Neural cell (in vitro differentiated cells): ENCODE results near the gene NELL1. TPM values are rescaled to one million over a fixed set of nuclear protein-coding genes. Genes with fewer than 3 reads are reported as not detected.

Experiments used
- H2AFZ ChIP-seq: fragments of 200-600, 300-800 bp; sonication (generic), shearing (Covaris generic); 2 replicates; pipeline ENCODE4 v1.6.0; 2014; ENCODE audit warnings: low read depth, mild to moderate bottlenecking, antibody characterized with exemption, low read length, moderate library complexity
- H3F3A ChIP-seq: fragments of 200-600 bp; shearing (Covaris generic); 2 replicates; pipeline ENCODE4 v1.6.1; 2016; ENCODE audit warnings: mild to moderate bottlenecking, moderate library complexity, mixed read lengths, antibody characterized with exemption, low read length; ENCODE audit not compliant: insufficient read depth, poor library complexity, severe bottlenecking
- H3K27ac ChIP-seq: fragments of 200-600, 300-800 bp; sonication (generic), shearing (Covaris generic); 2 replicates; pipeline ENCODE4 v1.5.1; 2014; ENCODE audit warnings: mild to moderate bottlenecking, low read length, moderate library complexity
- H3K27me3 ChIP-seq: fragments of 300-800, 200-600 bp; sonication (generic), shearing (Covaris generic); 2 replicates; pipeline ENCODE4 v1.6.0; 2014; ENCODE audit warnings: mild to moderate bottlenecking, low read depth, low read length, moderate library complexity; ENCODE audit not compliant: insufficient read depth
- H3K36me3 ChIP-seq: fragments of 300-800, 200-600 bp; sonication (generic), shearing (Covaris generic); 2 replicates; pipeline ENCODE4 v1.5.1; 2014; ENCODE audit warnings: mild to moderate bottlenecking, antibody characterized with exemption, low read length, moderate library complexity; ENCODE audit not compliant: insufficient read depth
- H3K4me2 ChIP-seq: fragments of 300-800, 200-600 bp; sonication (generic), shearing (Covaris generic); 2 replicates; pipeline ENCODE4 v1.6.0; 2014; ENCODE audit warnings: mild to moderate bottlenecking, low read length
- H3K4me3 ChIP-seq: fragments of 300-800, 200-600 bp; sonication (generic), shearing (Covaris generic); 2 replicates; pipeline ENCODE4 v1.5.1; 2014; ENCODE audit warnings: mild to moderate bottlenecking, low read length, moderate library complexity
- H3K79me2 ChIP-seq: fragments of 200-600 bp; shearing (Covaris generic); replicated peaks from 2 replicates; pipeline ENCODE4 v1.6.0; 2014; ENCODE audit warnings: mild to moderate bottlenecking, low read length, moderate library complexity; ENCODE audit not compliant: insufficient read depth
- H3K9ac ChIP-seq: fragments of 300-800, 200-600 bp; sonication (generic), shearing (Covaris generic); 2 replicates; pipeline ENCODE4 v1.6.1; 2016; ENCODE audit warnings: mild to moderate bottlenecking, low read length, mixed read lengths
- H3K9me2 ChIP-seq: fragments of 200-600 bp; shearing (Covaris generic); 2 replicates; pipeline ENCODE4 v1.6.1; 2016; ENCODE audit warnings: mild to moderate bottlenecking, low read length, mixed read lengths; ENCODE audit not compliant: insufficient read depth
- H3K9me3 ChIP-seq: fragments of 200-600, 300-800 bp; sonication (generic), shearing (Covaris generic); 2 replicates; pipeline ENCODE4 v1.6.1; 2016; ENCODE audit warnings: mild to moderate bottlenecking, mixed run types, low read length, moderate library complexity, mixed read lengths
- H4K20me1 ChIP-seq: fragments of 200-600 bp; shearing (Covaris generic); 2 replicates; pipeline ENCODE4 v1.6.1; 2016; ENCODE audit warnings: mild to moderate bottlenecking, mixed run types; ENCODE audit not compliant: insufficient read depth
- CTCF ChIP-seq: fragments of 450-650 bp; IDR thresholded peaks from 2 replicates; pipeline ENCODE4 v1.5.1; 2014; ENCODE audit warnings: antibody characterized with exemption, mild to moderate bottlenecking, moderate library complexity; ENCODE audit not compliant: poor library complexity, severe bottlenecking
- EP300 ChIP-seq: fragments of 450-650 bp; conservative IDR thresholded peaks from 2 replicates; pipeline ENCODE4 v1.6.1; 2014; ENCODE audit warnings: antibody characterized with exemption, mild to moderate bottlenecking, moderate library complexity; ENCODE audit not compliant: poor library complexity, severe bottlenecking
- EZH2 ChIP-seq: fragments of 200-600, 300-800 bp; shearing (Covaris generic), sonication (generic); IDR thresholded peaks from 2 replicates; pipeline ENCODE4 v1.6.1; 2014; ENCODE audit warnings: antibody characterized with exemption, low read length, borderline replicate concordance, mild to moderate bottlenecking; ENCODE audit not compliant: insufficient read depth, poor library complexity, severe bottlenecking
- MXI1 ChIP-seq: fragments of 450-650 bp; conservative IDR thresholded peaks from 2 replicates; pipeline ENCODE4 v1.6.1; 2014; ENCODE audit warnings: antibody characterized with exemption, mild to moderate bottlenecking; ENCODE audit not compliant: poor library complexity, severe bottlenecking
- POLR2AphosphoS5 ChIP-seq: IDR thresholded peaks from 2 replicates; pipeline ENCODE4 v1.6.1; 2012
- RAD21 ChIP-seq: fragments of 450-650 bp; conservative IDR thresholded peaks from 2 replicates; pipeline ENCODE4 v1.6.1; 2014; ENCODE audit warnings: antibody characterized with exemption, mild to moderate bottlenecking, moderate library complexity
- REST ChIP-seq: IDR thresholded peaks from 2 replicates; pipeline ENCODE4 v1.6.1; 2012; ENCODE audit warnings: borderline replicate concordance
- SMC3 ChIP-seq: fragments of 450-650 bp; conservative IDR thresholded peaks from 2 replicates; pipeline ENCODE4 v1.6.1; 2014; ENCODE audit warnings: antibody characterized with exemption, mild to moderate bottlenecking, moderate library complexity; ENCODE audit not compliant: poor library complexity
- TAF1 ChIP-seq: IDR thresholded peaks from 2 replicates; pipeline ENCODE4 v1.6.1; 2012; ENCODE audit warnings: low read depth
- polyA plus RNA-seq: library from polyadenylated mRNA; depleted of rRNA; stranded (reverse); fragments of >200 nt; gene quantifications from 2 replicates; pipeline ENCODE4 v1.2.3, GENCODE V29; 2014

The NELL1 gene
- polyA plus RNA-seq, 1 donor from 2014 or later, result 70.4 TPM

DNA sequence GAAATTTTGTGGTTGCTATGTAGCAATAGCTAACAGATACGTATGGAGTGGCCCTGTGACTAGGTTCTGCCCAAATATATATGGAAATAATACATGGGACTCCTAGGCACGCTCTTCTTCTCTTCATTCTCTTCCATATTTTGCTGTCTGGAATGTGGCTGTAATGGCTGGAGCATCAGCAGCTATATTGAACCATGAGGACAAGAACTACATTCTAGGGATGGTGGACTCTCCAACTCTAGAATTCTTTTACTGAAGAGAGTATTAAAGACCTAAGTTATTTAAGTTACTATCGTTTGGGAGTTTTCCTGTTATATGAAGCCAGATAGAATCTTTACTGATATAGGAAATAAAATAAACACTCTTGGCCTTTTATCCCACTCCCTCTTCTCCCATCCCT is 7.5 kb upstream of the NELL1 start:
- H3K27ac ChIP-seq, result no peak overlapping the region
- no peaks in the 10 kb centered on the region for H3K9me2 ChIP-seq
- peaks cover 5% of the 10 kb centered on the region for H3K9me3 ChIP-seq
- no peaks in the 10 kb centered on the region for H4K20me1 ChIP-seq
- no peak overlapping the region for H3K9ac ChIP-seq
- H3F3A ChIP-seq, result no peaks in the 10 kb centered on the region
- no peak overlapping the region for H3K4me3 ChIP-seq
- TF ChIP-seq MXI1 (no peak), CTCF (no peak), POLR2AphosphoS5 (no peak), TAF1 (no peak), RAD21 (no peak), REST (no peak), EP300 (no peak), EZH2 (no peak), SMC3 (no peak)
- H2AFZ ChIP-seq, result no peak overlapping the region
- H3K36me3 ChIP-seq, result no peaks in the 10 kb centered on the region
- H3K79me2 ChIP-seq, result no peaks in the 10 kb centered on the region
- H3K27me3 ChIP-seq, result peaks cover 2% of the 10 kb centered on the region
- no peak overlapping the region for H3K4me2 ChIP-seq

GRCh38 chr11:20668131-20668809 is 1.1 kb upstream of the NELL1 start:
- peak overlapping the region; percentile 72 for H3K9ac ChIP-seq
- H4K20me1 ChIP-seq, result no peaks in the 10 kb centered on the region
- no peaks in the 10 kb centered on the region for H3K9me3 ChIP-seq
- H3K4me2 ChIP-seq, result peak overlapping the region; percentile 83
- H3K36me3 ChIP-seq, result no peaks in the 10 kb centered on the region
- no peak overlapping the region for H2AFZ ChIP-seq
- peak overlapping the region; percentile 76 for H3K4me3 ChIP-seq
- no peaks in the 10 kb centered on the region for H3F3A ChIP-seq
- TF ChIP-seq POLR2AphosphoS5, result no peak
- no peak for TF ChIP-seq CTCF
- no peak for TF ChIP-seq EP300
- no peak for TF ChIP-seq REST
- no peak for TF ChIP-seq SMC3
- TF ChIP-seq TAF1, result no peak
- TF ChIP-seq RAD21, result no peak
- TF ChIP-seq EZH2, result no peak
- no peak for TF ChIP-seq MXI1
- no peaks in the 10 kb centered on the region for H3K9me2 ChIP-seq
- H3K79me2 ChIP-seq, result no peaks in the 10 kb centered on the region
- no peak overlapping the region for H3K27ac ChIP-seq
- peaks cover 52% of the 10 kb centered on the region for H3K27me3 ChIP-seq
